GM12878 (cell line): Measurements from ENCODE around the gene ADGB. TPM values are rescaled to one million over a fixed set of nuclear protein-coding genes. Genes with fewer than 3 reads are reported as not detected.

Source experiments
- CREB1 ChIP-seq: IDR thresholded peaks from 2 replicates; pipeline ENCODE4 v1.6.1; 2012; ENCODE audit warnings: low read depth, mild to moderate bottlenecking, inconsistent platforms
- FOXK2 ChIP-seq: fragments of 450-650 bp; IDR thresholded peaks from 2 replicates; pipeline ENCODE4 v1.6.1; 2017; ENCODE audit warnings: mild to moderate bottlenecking, moderate library complexity
- GABPA ChIP-seq: IDR thresholded peaks from 2 replicates; pipeline ENCODE4 v1.6.1; 2014; ENCODE audit warnings: antibody characterized with exemption, low read depth, mild to moderate bottlenecking, inconsistent platforms
- HDAC6 ChIP-seq: fragments of 200-600 bp; sonication (generic); IDR thresholded peaks from one replicate; pipeline ENCODE4 v1.8.0; 2017; ENCODE audit warnings: antibody characterized with exemption; ENCODE audit not compliant: unreplicated experiment
- NR2C1 ChIP-seq: fragments of 450-650 bp; IDR thresholded peaks from 2 replicates; pipeline ENCODE4 v1.6.1; 2017; ENCODE audit warnings: antibody characterized with exemption, mild to moderate bottlenecking, moderate library complexity
- SIN3A ChIP-seq: IDR thresholded peaks from 2 replicates; pipeline ENCODE4 v1.6.1; 2012; ENCODE audit warnings: low read depth, low read length, improper control_type of control experiment
- polyA plus RNA-seq, 11 experiments: library from polyadenylated mRNA; depleted of rRNA in 4 of 11; unstranded in 6 of 11; stranded (reverse) in 5 of 11; fragments of >200 nt; fragmentation: Nextera tagmentation in 4 of 11; fragmentation: Illumina TruSeq in 1 of 11; extraction: Ambion mirVana in 4 of 11; extraction: Trizol in 1 of 11; gene quantifications; 1 replicate in 1 of 11; 2 replicates in 10 of 11; pipeline versions ENCODE4 v1.2.1 to v1.2.3, GENCODE V29; 2011 to 2016; ENCODE audit warnings: inconsistent platforms in 2 of 11, missing spikeins in 2 of 11, low read depth in 1 of 11
- total RNA-seq, 4 experiments: library from RNA; depleted of rRNA in 3 of 4; stranded (reverse); fragments of >200 nt in 3 of 4; fragmentation: Illumina TruSeq in 1 of 4; extraction: Trizol in 1 of 4; gene quantifications; 2 replicates each; pipeline versions ENCODE4 v1.2.1 to v1.2.3, GENCODE V29; 2013 to 2021
- TF ChIP-seq, protein P1 (sequence below): fragments of 450-650 bp; IDR thresholded peaks from 2 replicates; pipeline ENCODE4 v1.6.1; 2016; ENCODE audit warnings: mild to moderate bottlenecking
- TF ChIP-seq, protein P2 (sequence below): fragments of 150-350 bp; IDR thresholded peaks from 2 replicates; pipeline ENCODE4 v1.6.1; 2014; ENCODE audit warnings: mild to moderate bottlenecking, low read depth, low read length
- TF ChIP-seq, protein P3 (sequence below): fragments of 450-650 bp; conservative IDR thresholded peaks from 2 replicates; pipeline ENCODE4 v1.6.1; 2017; ENCODE audit warnings: mild to moderate bottlenecking, moderate library complexity

Gene ADGB
- total and polyA plus RNA-seq, 10 of the 15 experiments (the other 5 are each of a cell fraction or from before 2014, with no cell fraction given): not detected

DNA sequence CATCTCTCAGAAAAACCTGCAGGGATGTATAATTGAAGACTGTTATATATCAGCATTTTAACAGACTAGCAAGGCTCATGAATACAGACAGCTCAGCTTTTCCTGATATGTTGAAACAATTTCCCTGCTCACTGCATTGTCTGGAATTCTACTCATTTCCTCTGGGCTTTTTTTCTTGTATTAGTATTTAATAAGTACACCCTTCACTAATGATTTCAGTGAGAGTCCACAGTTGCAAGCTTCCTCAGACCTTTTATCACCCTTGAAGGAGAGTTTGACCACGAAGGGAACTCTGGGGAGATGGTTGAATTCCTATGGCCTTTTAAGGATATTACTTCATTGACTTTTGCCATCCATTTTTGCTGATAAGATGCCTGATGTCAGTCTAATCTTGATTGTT is 248.7 kb downstream of the ADGB start (continued):
- TF ChIP-seq HDAC6 (no peak), GABPA (no peak), CREB1 (no peak), NR2C1 (no peak), SIN3A (no peak), FOXK2 (no peak)
- TF ChIP-seq, protein P1, sequence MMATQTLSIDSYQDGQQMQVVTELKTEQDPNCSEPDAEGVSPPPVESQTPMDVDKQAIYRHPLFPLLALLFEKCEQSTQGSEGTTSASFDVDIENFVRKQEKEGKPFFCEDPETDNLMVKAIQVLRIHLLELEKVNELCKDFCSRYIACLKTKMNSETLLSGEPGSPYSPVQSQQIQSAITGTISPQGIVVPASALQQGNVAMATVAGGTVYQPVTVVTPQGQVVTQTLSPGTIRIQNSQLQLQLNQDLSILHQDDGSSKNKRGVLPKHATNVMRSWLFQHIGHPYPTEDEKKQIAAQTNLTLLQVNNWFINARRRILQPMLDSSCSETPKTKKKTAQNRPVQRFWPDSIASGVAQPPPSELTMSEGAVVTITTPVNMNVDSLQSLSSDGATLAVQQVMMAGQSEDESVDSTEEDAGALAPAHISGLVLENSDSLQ: no peak
- TF ChIP-seq, protein P2, sequence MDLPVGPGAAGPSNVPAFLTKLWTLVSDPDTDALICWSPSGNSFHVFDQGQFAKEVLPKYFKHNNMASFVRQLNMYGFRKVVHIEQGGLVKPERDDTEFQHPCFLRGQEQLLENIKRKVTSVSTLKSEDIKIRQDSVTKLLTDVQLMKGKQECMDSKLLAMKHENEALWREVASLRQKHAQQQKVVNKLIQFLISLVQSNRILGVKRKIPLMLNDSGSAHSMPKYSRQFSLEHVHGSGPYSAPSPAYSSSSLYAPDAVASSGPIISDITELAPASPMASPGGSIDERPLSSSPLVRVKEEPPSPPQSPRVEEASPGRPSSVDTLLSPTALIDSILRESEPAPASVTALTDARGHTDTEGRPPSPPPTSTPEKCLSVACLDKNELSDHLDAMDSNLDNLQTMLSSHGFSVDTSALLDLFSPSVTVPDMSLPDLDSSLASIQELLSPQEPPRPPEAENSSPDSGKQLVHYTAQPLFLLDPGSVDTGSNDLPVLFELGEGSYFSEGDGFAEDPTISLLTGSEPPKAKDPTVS: no peak
- TF ChIP-seq, protein P3, sequence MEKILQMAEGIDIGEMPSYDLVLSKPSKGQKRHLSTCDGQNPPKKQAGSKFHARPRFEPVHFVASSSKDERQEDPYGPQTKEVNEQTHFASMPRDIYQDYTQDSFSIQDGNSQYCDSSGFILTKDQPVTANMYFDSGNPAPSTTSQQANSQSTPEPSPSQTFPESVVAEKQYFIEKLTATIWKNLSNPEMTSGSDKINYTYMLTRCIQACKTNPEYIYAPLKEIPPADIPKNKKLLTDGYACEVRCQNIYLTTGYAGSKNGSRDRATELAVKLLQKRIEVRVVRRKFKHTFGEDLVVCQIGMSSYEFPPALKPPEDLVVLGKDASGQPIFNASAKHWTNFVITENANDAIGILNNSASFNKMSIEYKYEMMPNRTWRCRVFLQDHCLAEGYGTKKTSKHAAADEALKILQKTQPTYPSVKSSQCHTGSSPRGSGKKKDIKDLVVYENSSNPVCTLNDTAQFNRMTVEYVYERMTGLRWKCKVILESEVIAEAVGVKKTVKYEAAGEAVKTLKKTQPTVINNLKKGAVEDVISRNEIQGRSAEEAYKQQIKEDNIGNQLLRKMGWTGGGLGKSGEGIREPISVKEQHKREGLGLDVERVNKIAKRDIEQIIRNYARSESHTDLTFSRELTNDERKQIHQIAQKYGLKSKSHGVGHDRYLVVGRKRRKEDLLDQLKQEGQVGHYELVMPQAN: no peak
